NCI-H1417 (cell line): ENCODE measurements around the gene ALG10.
A peak's percentile ranks its signal among the peaks of the same experiment; 100 is the strongest.
"Not testable (repeated sequence)": the region's sequence is repeated elsewhere in the genome, so short reads cannot be mapped to it uniquely, and the experiment has no call there.

Experiments
- DNase-seq, 3 experiments: peaks; one replicate each; lab custom pipeline; 2025; lab: John Stamatoyannopoulos, UW

ALG10 gene

GRCh38 chr12:34022079-34022830 lies at the start of gene ALG10:
Gene ALG10 (plus strand): TSS chr12:34022496. CDS start chr12:34022600, 104 bp downstream.
- DNase-seq: peak; percentile 97 to 100 (median 98)

GRCh38 chr12:33972884-33973283 lies 49.4 kb upstream of the ALG10 start:
- not testable (repeated sequence) for DNase-seq

GRCh38 chr12:33977887-33978286 lies 44.4 kb upstream of the ALG10 start:
- DNase-seq: no peak

GRCh38 chr12:33988197-33988805 lies 34.0 kb upstream of the ALG10 start:
- DNase-seq: no peak

GRCh38 chr12:33988913-33989312 lies 33.4 kb upstream of the ALG10 start:
- DNase-seq: peak in 1 of 3 experiments; percentile 22

- DNase-seq: no peak
Measured at GRCh38 chr12:33994857-33995808, 27.2 kb upstream of the ALG10 start.

- DNase-seq: not testable (repeated sequence)
Measured at GRCh38 chr12:34008835-34009234, 13.5 kb upstream of the ALG10 start.

- DNase-seq: no peak
Measured at GRCh38 chr12:34016361-34016760, 5.9 kb upstream of the ALG10 start.

GRCh38 chr12:34021071-34021470 lies 1.2 kb upstream of the ALG10 start:
- DNase-seq: peak in 1 of 3 experiments; percentile 51

- not testable (repeated sequence) for DNase-seq
Measured at GRCh38 chr12:34027661-34028060, 5.4 kb downstream of the ALG10 start.

GRCh38 chr12:34030591-34030990 lies 8.3 kb downstream of the ALG10 start:
- DNase-seq: no peak

GRCh38 chr12:34033628-34034296 lies 11.5 kb downstream of the ALG10 start:
- DNase-seq: peak in 2 of 3 experiments; percentile 25 to 56

GRCh38 chr12:34038357-34038756 lies 16.1 kb downstream of the ALG10 start:
- DNase-seq: peak; percentile 27 to 76 (median 32)

GRCh38 chr12:34046570-34046969 lies 24.3 kb downstream of the ALG10 start:
- no peak for DNase-seq

- DNase-seq: not testable (repeated sequence)
Measured at GRCh38 chr12:34047855-34048254, 25.6 kb downstream of the ALG10 start.

- no peak for DNase-seq
Measured at GRCh38 chr12:34048714-34049113, 26.4 kb downstream of the ALG10 start.

GRCh38 chr12:34051486-34051885 lies 29.2 kb downstream of the ALG10 start:
- no peak for DNase-seq

GRCh38 chr12:34054938-34055337 lies 32.6 kb downstream of the ALG10 start:
- no peak for DNase-seq
